NCI-H2227 (cell line): ENCODE measurements around the gene KDR.

Experiments
- DNase-seq: peaks from one replicate; lab custom pipeline; 2025; ENCODE audit not compliant: unreplicated experiment; lab: John Stamatoyannopoulos, UW

Gene KDR

GRCh38 chr4:55125087-55125721 is at the start of gene KDR:
Gene KDR (minus strand): TSS chr4:55125595. CDS start chr4:55125293, 302 bp downstream.
- DNase-seq = no peak

- DNase-seq = no peak
Observed at GRCh38 chr4:55173580-55173979, 48.2 kb upstream of the KDR start.

GRCh38 chr4:55172694-55173287 is 47.4 kb upstream of the KDR start:
- DNase-seq = no peak

- no peak for DNase-seq
Observed at GRCh38 chr4:55170462-55170861, 45.1 kb upstream of the KDR start.

- DNase-seq = no peak
Observed at GRCh38 chr4:55169352-55169961, 44.1 kb upstream of the KDR start.

GRCh38 chr4:55162396-55162795 is 37.0 kb upstream of the KDR start:
- no peak for DNase-seq

- DNase-seq = no peak
Observed at GRCh38 chr4:55161739-55162138, 36.3 kb upstream of the KDR start.

GRCh38 chr4:55159851-55160250 is 34.5 kb upstream of the KDR start:
- no peak for DNase-seq

- DNase-seq = no peak
Observed at GRCh38 chr4:55158957-55159356, 33.6 kb upstream of the KDR start.

GRCh38 chr4:55157559-55158277 is 32.3 kb upstream of the KDR start:
- no peak for DNase-seq

GRCh38 chr4:55154933-55155332 is 29.5 kb upstream of the KDR start:
- no peak for DNase-seq

- DNase-seq = no peak
Observed at GRCh38 chr4:55154290-55154880, 29.0 kb upstream of the KDR start.

GRCh38 chr4:55143858-55144257 is 18.5 kb upstream of the KDR start:
- DNase-seq = no peak

- DNase-seq = no peak
Observed at GRCh38 chr4:55138367-55138766, 13.0 kb upstream of the KDR start.

GRCh38 chr4:55136634-55137033 is 11.2 kb upstream of the KDR start:
- DNase-seq = no peak

- no peak for DNase-seq
Observed at GRCh38 chr4:55133951-55134350, 8.6 kb upstream of the KDR start.

GRCh38 chr4:55132775-55133174 is 7.4 kb upstream of the KDR start:
- DNase-seq = no peak

GRCh38 chr4:55127521-55127920 is 2.1 kb upstream of the KDR start:
- no peak for DNase-seq

GRCh38 chr4:55127053-55127452 is 1.7 kb upstream of the KDR start:
- DNase-seq = no peak

- no peak for DNase-seq
Observed at GRCh38 chr4:55125763-55126541, 557 bp upstream of the KDR start.
